Fibroblast of upper back skin (primary cell): ENCODE measurements around the gene SHISA5.
"Not testable (repeated sequence)": the region's sequence is repeated elsewhere in the genome, so short reads cannot be mapped to it uniquely, and the experiment has no call there.

Source experiments
- DNase-seq: peaks from one replicate; pipeline ENCODE4 v3.0.0-alpha.2; 2013

Gene SHISA5

GRCh38 chr3:48518638-48519276 is 14.8 kb upstream of the SHISA5 start:
- no peak for DNase-seq

- no peak for DNase-seq
Observed at GRCh38 chr3:48518069-48518468, 14.1 kb upstream of the SHISA5 start.

- DNase-seq = no peak
Observed at GRCh38 chr3:48516571-48516970, 12.6 kb upstream of the SHISA5 start.

GRCh38 chr3:48514431-48515227 is 10.7 kb upstream of the SHISA5 start:
- no peak for DNase-seq

- DNase-seq = no peak
Observed at GRCh38 chr3:48511551-48511950, 7.6 kb upstream of the SHISA5 start.

GRCh38 chr3:48507256-48508061 is 3.5 kb upstream of the SHISA5 start:
- peak; percentile 62 for DNase-seq

GRCh38 chr3:48505968-48506504 is 2.1 kb upstream of the SHISA5 start:
- no peak for DNase-seq

- DNase-seq = no peak
Observed at GRCh38 chr3:48505146-48505545, 1.2 kb upstream of the SHISA5 start.

- DNase-seq = peak; percentile 49
Observed at GRCh38 chr3:48503401-48504050, 448 bp downstream of the SHISA5 start.

GRCh38 chr3:48502728-48503168 is 1.2 kb downstream of the SHISA5 start:
- no peak for DNase-seq

- DNase-seq = no peak
Observed at GRCh38 chr3:48502121-48502520, 1.9 kb downstream of the SHISA5 start.

GRCh38 chr3:48501196-48501595 is 2.8 kb downstream of the SHISA5 start:
- no peak for DNase-seq

- DNase-seq = no peak
Observed at GRCh38 chr3:48500656-48501055, 3.3 kb downstream of the SHISA5 start.

- no peak for DNase-seq
Observed at GRCh38 chr3:48493203-48493501, 10.8 kb downstream of the SHISA5 start.

- DNase-seq = peak; percentile 23
Observed at GRCh38 chr3:48492461-48493202, 11.3 kb downstream of the SHISA5 start.

- DNase-seq = no peak
Observed at GRCh38 chr3:48486952-48487351, 17.0 kb downstream of the SHISA5 start.

GRCh38 chr3:48482822-48483221 is 21.2 kb downstream of the SHISA5 start:
- not testable (repeated sequence) for DNase-seq

GRCh38 chr3:48480891-48481290 is 23.1 kb downstream of the SHISA5 start:
- DNase-seq = not testable (repeated sequence)

- DNase-seq = no peak
Observed at GRCh38 chr3:48478626-48479555, 25.1 kb downstream of the SHISA5 start.

- DNase-seq = no peak
Observed at GRCh38 chr3:48477959-48478520, 25.9 kb downstream of the SHISA5 start.
